ENCODE data around the gene REEP3.

DNA sequence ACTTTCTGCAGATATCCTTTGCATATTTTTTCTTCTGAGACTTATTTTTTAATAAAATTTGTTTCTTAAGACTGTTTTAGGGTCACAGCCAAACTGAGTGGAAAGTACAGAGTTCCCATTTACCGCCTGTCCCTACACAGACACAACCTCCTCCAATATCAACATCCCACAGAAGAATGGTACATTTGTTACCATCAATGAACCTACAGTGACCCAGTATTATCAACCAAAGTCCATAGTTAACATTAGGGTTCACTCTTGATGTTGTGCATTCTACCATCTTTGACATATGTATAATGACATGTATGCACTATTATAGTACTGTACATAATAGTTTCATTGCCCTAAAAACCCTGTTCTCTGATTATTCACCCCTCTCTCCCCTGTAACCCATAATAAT is 14.6 kb upstream of the REEP3 start:
- TF ChIP-seq, protein P1, sequence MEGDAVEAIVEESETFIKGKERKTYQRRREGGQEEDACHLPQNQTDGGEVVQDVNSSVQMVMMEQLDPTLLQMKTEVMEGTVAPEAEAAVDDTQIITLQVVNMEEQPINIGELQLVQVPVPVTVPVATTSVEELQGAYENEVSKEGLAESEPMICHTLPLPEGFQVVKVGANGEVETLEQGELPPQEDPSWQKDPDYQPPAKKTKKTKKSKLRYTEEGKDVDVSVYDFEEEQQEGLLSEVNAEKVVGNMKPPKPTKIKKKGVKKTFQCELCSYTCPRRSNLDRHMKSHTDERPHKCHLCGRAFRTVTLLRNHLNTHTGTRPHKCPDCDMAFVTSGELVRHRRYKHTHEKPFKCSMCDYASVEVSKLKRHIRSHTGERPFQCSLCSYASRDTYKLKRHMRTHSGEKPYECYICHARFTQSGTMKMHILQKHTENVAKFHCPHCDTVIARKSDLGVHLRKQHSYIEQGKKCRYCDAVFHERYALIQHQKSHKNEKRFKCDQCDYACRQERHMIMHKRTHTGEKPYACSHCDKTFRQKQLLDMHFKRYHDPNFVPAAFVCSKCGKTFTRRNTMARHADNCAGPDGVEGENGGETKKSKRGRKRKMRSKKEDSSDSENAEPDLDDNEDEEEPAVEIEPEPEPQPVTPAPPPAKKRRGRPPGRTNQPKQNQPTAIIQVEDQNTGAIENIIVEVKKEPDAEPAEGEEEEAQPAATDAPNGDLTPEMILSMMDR (IDR thresholded peaks at IDR 0.05): no peak
- TF ChIP-seq POLR2AphosphoS5 (IDR thresholded peaks at IDR 0.05; ENCODE audit: low read depth, low read length): no peak
